NCI-H2196 treated with DMSO at 0.1 percent for 48 hours (cell line): Measurements from ENCODE around the gene FAM20C.

Source experiments
- DNase-seq: peaks from one replicate; lab custom pipeline; 2025; ENCODE audit not compliant: unreplicated experiment; lab: John Stamatoyannopoulos, UW

FAM20C gene

DNA sequence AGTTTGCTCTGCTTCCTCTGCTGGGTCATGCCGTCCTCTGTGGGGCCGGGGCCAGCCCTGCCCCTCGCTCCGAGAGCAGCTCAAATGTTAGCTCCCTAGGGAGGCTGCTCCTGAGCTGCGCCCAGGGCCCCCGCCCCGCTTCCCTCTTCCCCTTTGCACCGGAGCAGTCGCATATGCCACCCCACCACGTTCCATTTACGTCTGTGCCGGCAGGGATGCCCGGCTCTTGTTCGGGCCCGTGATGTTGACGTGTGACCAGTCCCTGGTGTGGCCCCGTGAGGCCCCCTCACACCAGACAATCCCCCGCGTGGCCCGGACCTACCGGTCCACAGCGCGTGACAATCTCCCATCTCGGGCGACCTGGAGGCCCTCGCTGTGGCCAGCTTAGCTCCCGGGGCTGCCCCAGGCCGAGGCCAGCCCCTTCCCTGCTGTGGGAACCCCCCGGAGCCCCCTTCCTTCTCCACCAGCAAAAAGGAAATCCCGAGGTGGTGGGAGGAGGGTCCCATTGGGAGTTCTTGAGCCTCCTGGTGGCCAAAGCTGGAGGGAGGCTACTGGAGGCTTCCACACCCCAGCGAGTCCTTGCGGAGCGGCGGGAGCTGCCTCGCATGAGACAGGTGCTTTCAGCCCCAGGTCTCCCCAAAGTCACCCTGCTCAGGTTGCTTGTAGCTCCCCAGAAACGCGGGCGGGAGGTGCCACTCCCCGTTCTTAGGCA is 15.2 kb downstream of the FAM20C start:
- DNase-seq, result no peak

DNA sequence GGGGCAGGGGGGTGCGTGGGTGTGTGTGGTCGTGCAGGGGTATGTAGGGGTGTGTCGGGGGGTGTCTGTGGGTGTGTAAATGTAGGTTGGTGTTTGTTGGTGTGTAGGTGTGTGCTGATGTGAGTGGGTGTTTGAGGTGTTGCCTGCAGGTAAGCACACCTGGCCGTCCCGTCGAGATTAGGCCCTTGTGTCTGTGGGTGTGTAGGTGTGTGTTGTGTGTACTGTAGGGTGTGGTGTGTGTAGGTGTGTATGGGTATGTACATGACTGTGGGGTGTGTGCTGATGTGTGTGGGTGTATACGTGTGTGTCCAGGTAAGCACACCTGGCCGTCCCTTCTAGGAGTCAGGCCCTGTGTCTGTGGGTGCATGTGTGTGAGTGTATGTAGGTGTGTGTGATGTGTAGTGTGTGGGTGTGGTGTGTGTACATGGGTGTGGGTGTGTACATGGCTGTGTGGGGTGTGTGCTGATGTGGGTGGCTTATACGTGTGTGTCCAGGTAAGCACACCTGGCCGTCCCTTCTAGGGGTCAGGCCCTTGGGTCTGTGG is 15.8 kb downstream of the FAM20C start:
- no peak for DNase-seq

DNA sequence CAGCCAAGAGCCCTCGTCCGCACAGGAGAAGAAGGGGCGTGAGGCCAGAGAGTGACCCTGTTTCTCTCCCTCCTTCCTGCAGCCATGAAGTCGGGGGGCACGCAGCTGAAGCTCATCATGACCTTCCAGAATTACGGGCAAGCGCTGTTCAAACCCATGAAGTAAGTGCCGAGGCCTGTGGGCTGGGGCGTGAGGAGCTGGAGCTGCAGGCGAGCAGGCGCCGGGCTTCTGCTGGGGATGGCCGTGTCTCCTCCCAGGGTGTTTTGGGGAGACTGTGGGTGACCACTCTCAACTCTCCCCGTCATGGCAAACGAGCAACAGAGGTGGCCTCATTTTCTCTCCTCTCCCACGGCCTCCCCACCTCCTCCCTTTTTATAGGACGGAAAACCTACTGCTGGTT is 16.4 kb downstream of the FAM20C start:
- DNase-seq, result no peak

DNA sequence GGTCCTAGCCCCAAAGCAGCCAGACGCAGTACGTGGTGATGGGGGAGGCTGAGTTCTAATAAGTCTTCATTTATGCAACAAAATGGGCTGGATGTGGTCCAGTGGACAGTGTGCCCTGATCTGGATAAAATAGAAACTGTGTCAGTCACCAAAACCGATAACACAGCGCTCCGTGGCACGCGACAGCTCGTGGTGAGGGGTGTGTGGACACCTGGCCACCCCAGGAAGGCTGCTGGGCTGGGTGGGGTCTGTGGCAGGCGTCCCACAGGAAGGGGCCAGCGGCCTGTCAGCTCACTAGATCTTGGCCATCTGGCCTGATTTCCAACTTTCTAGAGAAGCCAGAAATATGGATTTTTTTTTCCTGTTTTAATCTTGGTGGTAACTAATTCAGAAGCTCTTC is 17.0 kb downstream of the FAM20C start:
- DNase-seq, result no peak

GRCh38 chr7:209906-210305 is 17.5 kb downstream of the FAM20C start:
- DNase-seq, result no peak

- DNase-seq, result no peak
These were observed 18.1 kb downstream of the FAM20C start for GRCh38 chr7:210401-210925.

DNA sequence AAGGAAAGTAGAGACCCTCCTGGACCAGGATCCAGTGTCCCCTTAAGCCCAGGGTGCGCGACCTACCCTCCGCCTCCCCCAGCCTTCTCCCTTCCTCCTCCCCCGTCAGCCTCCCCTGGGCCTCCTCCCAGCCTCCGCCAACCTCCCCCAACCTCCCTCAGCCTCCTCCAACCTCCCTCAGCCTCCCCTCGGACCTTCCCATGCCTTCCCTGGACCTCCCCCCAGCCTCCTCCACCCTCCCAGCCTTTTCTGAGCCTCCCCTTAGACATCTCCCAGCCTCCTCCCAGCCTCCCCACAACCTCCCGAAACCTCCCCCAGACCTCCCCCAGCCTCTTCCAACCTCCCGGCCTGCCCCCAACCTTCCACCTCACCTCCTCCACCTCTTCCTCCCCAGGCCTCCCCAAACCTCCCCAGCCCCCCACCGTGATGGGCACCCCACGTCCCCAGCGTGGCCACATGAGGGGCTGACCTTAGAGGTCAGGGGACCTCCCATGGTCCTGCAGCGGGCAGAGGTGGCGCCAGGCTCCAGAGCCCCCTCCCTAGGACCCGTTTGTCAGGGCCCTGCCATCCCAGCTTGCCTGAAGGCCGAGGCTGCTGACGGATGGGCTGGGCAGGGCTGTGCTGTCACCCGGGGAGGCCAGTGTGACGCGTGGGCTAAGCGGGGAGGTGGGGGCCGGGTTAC is 18.8 kb downstream of the FAM20C start:
- no peak for DNase-seq

DNA sequence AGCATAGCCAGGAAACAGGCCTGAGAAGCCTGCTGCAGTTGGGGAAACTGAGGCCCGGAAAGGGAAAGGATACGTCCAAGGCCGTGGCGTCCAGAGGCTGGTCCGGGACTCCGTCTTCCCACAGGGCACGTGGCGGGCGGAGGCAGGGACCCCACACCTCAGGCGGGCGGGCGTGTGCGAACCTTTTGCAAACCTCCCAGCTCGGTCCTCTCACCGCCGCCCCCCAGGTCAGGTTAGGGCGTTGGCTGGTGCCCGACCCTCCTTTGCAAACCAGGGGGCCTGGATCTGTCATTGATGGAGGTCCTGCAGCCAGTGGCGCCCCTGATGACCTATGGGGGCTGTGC is 19.3 kb downstream of the FAM20C start:
- DNase-seq, result no peak

GRCh38 chr7:212754-213153 is 20.4 kb downstream of the FAM20C start:
- DNase-seq, result no peak

GRCh38 chr7:213324-213993 is 21.1 kb downstream of the FAM20C start:
- DNase-seq, result no peak

DNA sequence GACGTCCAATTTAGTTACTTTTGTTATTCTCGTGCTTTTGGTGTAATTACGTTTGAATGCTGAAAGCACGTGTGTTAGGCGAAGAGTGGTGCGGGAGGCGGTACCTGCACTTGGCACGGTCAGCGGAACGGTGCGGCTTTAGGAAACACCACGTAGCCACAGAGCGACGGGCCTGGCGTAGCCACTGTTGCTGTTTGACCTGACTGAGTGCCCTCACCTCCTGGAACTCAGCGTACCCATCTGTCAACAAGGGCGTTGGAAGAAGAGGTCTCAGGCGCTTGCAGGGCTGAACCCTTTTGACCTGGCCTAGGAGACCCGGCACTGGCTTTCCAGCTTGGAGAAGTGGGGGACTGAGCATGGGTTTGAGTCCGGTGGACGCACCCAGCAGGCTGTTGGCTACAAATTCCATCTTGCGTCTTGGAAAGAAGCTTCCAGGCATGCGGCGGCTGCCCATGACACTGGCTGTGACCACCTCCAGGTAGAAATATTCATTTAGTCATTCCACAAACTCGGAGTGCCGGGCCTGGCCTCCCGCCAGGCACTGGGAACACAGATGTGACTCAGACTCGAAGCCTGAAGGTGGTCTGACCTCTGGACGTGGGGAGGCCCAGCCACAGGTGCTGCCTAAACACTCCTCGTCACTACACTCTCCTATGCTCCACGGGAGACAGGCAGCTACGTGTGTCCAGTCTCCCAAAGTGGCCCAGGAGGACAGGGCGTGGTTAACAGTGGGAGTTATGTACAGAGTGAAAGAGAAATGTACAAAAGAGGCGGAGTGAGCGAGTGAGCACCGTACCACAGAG is 22.2 kb downstream of the FAM20C start:
- DNase-seq, result no peak

DNA sequence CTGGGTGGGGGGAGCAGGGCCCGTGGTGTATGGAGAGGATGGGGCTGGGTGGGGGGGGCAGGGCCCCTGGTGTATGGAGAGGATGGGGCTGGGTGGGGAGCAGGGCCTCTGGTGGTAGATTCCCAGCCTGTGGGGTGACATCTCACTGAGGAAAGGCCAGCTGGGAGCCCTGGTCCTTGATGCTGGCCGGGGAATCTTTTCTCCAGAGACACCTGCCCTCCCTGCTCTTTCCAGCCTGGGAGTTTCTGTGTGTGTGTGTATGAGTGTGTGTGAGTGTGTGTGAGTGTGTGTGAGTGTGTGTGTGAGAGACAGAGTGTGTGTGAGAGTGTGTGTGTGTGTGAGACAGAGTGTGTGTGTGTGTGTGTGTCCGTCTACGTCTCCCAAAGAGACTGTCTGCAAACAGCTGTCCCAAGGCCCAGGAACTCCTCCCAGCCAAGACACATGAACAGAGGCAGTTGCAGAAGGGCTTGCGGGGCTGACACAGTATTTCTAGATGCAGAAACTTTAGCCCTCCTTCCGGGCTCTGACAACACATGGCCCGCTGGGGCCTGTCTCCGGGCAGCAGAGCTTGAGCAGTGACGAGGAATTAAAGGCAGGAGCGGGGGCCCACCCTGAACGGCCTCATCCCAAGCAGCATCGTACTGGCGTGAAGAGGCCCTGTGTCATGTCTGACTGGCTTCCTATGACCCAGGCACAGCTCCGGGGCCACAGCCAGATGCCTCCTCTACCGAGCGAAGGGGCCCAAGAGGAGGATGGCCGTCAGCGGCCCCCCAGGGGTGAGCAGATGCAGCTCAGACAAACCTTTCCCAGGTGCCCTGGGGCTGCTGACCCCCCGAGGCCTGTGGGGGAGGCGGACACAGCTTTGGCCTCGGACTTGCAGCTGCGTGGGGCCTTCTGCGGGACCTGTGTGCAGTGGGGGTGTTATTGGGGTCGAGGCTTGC is 24.3 kb downstream of the FAM20C start:
- DNase-seq, result no peak

- no peak for DNase-seq
These were observed 25.4 kb downstream of the FAM20C start for GRCh38 chr7:217781-218180.

GRCh38 chr7:218316-218715 is 25.9 kb downstream of the FAM20C start:
- no peak for DNase-seq

GRCh38 chr7:218896-219580 is 26.7 kb downstream of the FAM20C start:
- DNase-seq, result no peak

- DNase-seq, result no peak
These were observed 27.3 kb downstream of the FAM20C start for GRCh38 chr7:219581-220150.

GRCh38 chr7:220151-220841 is 27.9 kb downstream of the FAM20C start:
- no peak for DNase-seq

DNA sequence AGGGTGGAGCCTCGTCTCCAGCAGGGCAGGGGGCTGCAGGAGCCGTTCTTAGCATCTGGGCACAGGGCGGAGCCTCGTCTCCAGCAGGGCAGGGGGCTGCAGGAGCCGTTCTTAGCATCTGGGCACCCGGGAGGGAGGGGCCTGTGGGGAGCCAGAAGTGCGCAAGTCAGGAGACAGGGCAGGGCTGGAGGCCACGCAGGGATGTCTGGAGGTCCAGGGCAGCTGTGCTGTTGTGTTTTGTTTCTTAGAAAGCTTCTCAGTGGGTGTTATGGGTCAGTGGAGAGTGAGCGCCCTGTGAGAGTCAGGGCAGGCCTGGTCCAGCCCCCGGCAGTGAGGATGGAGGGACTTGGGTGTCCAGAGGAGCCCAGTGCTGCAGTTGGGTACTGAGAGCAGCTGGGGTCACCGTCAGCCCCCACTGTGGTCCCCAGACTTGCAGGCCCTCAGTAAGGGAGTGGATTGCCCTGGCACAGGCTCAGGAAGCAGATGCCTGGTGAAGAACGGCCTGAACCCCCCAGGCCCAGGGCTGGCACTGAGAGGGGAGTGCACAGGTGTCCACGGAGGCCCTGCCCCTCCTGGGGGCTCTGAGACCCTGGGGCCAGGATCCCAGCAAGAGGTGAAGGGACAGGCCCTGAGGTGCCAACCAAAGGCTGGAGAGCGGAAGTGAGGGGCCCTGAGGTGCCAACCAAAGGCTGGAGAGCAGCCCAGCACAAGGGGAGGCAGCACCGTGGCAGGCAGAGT is 29.8 kb downstream of the FAM20C start:
- DNase-seq, result no peak
